Measurements from ENCODE around the gene BAG1. TPM values are rescaled to one million over a fixed set of nuclear protein-coding genes. Genes with fewer than 3 reads are reported as not detected.
A peak's percentile ranks its signal among the peaks of the same experiment; 100 is the strongest.

BAG1 gene
- total RNA-seq, 4 donors from 2014 or later = 73.2 to 101 (median 91.0) TPM

GRCh38 chr9:33290247-33291030, 25.9 kb upstream of the BAG1 start, which contains the start of gene NFX1:
NFX1 (plus strand) TSS chr9:33290516; CDS start chr9:33290573, 57 bp downstream.
- Histone ChIP-seq H3K27me3 (no peaks in the 10 kb centered on the region), H3K4me3 (peak within 1 kb of the TSS; percentile 59 to 96 (median 66)), H3K9me3 (no peaks in the 10 kb centered on the region), H3K27ac (peak within 1 kb of the TSS; percentile 94 to 100 (median 96)), H3K36me3 (peaks cover 0 to 46% (median 3%) of the 10 kb centered on the region in 3 donors), H3K4me1 (peaks cover 8 to 68% (median 32%) of the 10 kb centered on the region in 3 donors)
- peak in 3 of 4 donors; percentile 89 to 98 (median 93) for TF ChIP-seq POLR2A (IDR thresholded peaks at IDR 0.05)
- peak in 3 of 6 experiments; percentile 3 to 42 (median 10) for TF ChIP-seq CTCF (IDR thresholded peaks at IDR 0.05)
- DNase-seq = peak; percentile 86
- intact Hi-C loops (cut with DNase I) = no loop called here
- WGBS, 2 donors = 0 to 1% methylated on average over 12 to 32 of the region's 63 CpGs

- Histone ChIP-seq H3K27ac (peak overlapping the region; percentile 94 to 100 (median 96)), H3K9me3 (no peaks in the 10 kb centered on the region), H3K4me1 (peaks cover 8 to 62% (median 32%) of the 10 kb centered on the region in 3 donors), H3K4me3 (peak overlapping the region; percentile 59 to 96 (median 66)), H3K27me3 (no peaks in the 10 kb centered on the region), H3K36me3 (peaks cover 0 to 44% (median 0%) of the 10 kb centered on the region in 3 donors)
- TF ChIP-seq POLR2A (IDR thresholded peaks at IDR 0.05) (no peak), CTCF (IDR thresholded peaks at IDR 0.05) (peak in 1 of 6 experiments; percentile 3)
- intact Hi-C loops (cut with DNase I) = no loop called here
- DNase-seq = no peak
- 0 to 1% methylated on average over 12 to 14 of the region's 14 CpGs for WGBS, 2 donors
Measured at GRCh38 chr9:33289936-33290246, 25.4 kb upstream of the BAG1 start.

GRCh38 chr9:33289496-33289895, 25.0 kb upstream of the BAG1 start:
- no peak for DNase-seq
- H3K27me3 ChIP-seq = no peaks in the 10 kb centered on the region
- H3K36me3 ChIP-seq = peaks cover 0 to 44% (median 0%) of the 10 kb centered on the region in 3 donors
- H3K9me3 ChIP-seq = no peaks in the 10 kb centered on the region
- H3K4me3 ChIP-seq = peak overlapping the region; percentile 59 to 96 (median 66)
- TF ChIP-seq POLR2A (IDR thresholded peaks at IDR 0.05) (no peak), CTCF (IDR thresholded peaks at IDR 0.05) (no peak)
- peaks cover 8 to 58% (median 32%) of the 10 kb centered on the region in 3 donors for H3K4me1 ChIP-seq
- 0 to 10% methylated on average over 4 to 7 of the region's 12 CpGs for whole genome bisulfite sequencing, 2 donors
- peak overlapping the region; percentile 94 to 100 (median 96) for H3K27ac ChIP-seq
- intact Hi-C loops (cut with DNase I) = no loop called here

GRCh38 chr9:33288828-33289483, 24.4 kb upstream of the BAG1 start:
- H3K4me3 ChIP-seq = peak overlapping the region in 3 of 4 donors; percentile 59 to 96 (median 71)
- H3K4me1 ChIP-seq = peaks cover 8 to 55% (median 32%) of the 10 kb centered on the region in 3 donors

More at GRCh38 chr9:33288828-33289483, 24.4 kb upstream of the BAG1 start:
- H3K27me3 ChIP-seq = no peaks in the 10 kb centered on the region
- intact Hi-C loops (cut with DNase I) = no loop called here
- TF ChIP-seq POLR2A (IDR thresholded peaks at IDR 0.05) (no peak), CTCF (IDR thresholded peaks at IDR 0.05) (no peak)
- 92 to 100% methylated on average over 1 to 5 of the region's 14 CpGs for WGBS, 2 donors
- peak overlapping the region; percentile 94 to 100 (median 96) for H3K27ac ChIP-seq
- DNase-seq = no peak
- H3K9me3 ChIP-seq = no peaks in the 10 kb centered on the region
- peaks cover 0 to 44% (median 0%) of the 10 kb centered on the region in 3 donors for H3K36me3 ChIP-seq

All from esophagus squamous epithelium (tissue), 5 donors.